Measurements from ENCODE around the gene STRAP. TPM values are rescaled to one million over a fixed set of nuclear protein-coding genes. Genes with fewer than 3 reads are reported as not detected.
"Not testable (repeated sequence)": the region's sequence is repeated elsewhere in the genome, so short reads cannot be mapped to it uniquely, and the experiment has no call there.

Gene STRAP
- total and polyA plus RNA-seq, 2 of the 8 experiments (the other 6 are each of a cell fraction or from before 2014, with no cell fraction given) = 107 to 251 TPM

- TF ChIP-seq HDAC2 (IDR thresholded peaks at IDR 0.05; ENCODE audit: borderline replicate concordance in 1 of 2, low read depth in 2 of 2, low read length in 2 of 2) = no peak
- TF ChIP-seq ATF2 (IDR thresholded peaks at IDR 0.05; ENCODE audit: low read length) = no peak
- no peak for TF ChIP-seq CREB1 (IDR thresholded peaks at IDR 0.05)
- peak; percentile 93 for TF ChIP-seq PHF8 (conservative IDR thresholded peaks at IDR 0.05; ENCODE audit: low read depth, low read length)
- no peak for TF ChIP-seq SIRT6 (IDR thresholded peaks at IDR 0.05; ENCODE audit: low read length)
- no peak for TF ChIP-seq ZNF274 (IDR thresholded peaks at IDR 0.05; ENCODE audit: borderline replicate concordance, extremely low read depth, low read length)
- TF ChIP-seq KDM4A (IDR thresholded peaks at IDR 0.05; ENCODE audit: low read depth, low read length, severe bottlenecking) = peak; percentile 68
These were observed 28.9 kb downstream of the STRAP start, which contains the start of gene DERA (continued) for GRCh38 chr12:15910864-15911721.

- POLR2A ChIA-PET (ENCODE audit: partially characterized antibody) = interaction anchor here (1.2 to 2.6 kb wide), 5 partner anchors 10 to 29 kb away, joined by 4 to 20 read pairs (median 7); partner anchors contain the start of gene STRAP
- not testable (repeated sequence) for H3K27ac ChIP-seq (ENCODE audit: low read depth, low read length)
- WGBS, 2 experiments (ENCODE audit: extremely low coverage in 1 of 2, insufficient coverage in 1 of 2, insufficient read length in 1 of 2, insufficient replicate concordance in 2 of 2, low coverage in 1 of 2, low lambda C conversion rate in 2 of 2, missing lambda C conversion rate in 1 of 2) = 20% methylated on average over 3 of the region's 5 CpGs; no CpG with 5 or more reads in 1 of the 2 experiments
These were observed 29.7 kb downstream of the STRAP start for GRCh38 chr12:15911931-15912330.

More at GRCh38 chr12:15911931-15912330, 29.7 kb downstream of the STRAP start:
- H3K4me2 ChIP-seq (ENCODE audit: insufficient read depth in 1 of 2, low read depth in 2 of 2, low read length in 2 of 2) = peak overlapping the region; percentile 67 to 72
- not testable (repeated sequence) for H3K4me1 ChIP-seq (replicated peaks in 1 of 4; ENCODE audit: control insufficient read depth in 3 of 4, insufficient read depth in 4 of 4, low read length in 3 of 4); H2AFZ ChIP-seq (ENCODE audit: low read length); FAIRE-seq; H4K8ac ChIP-seq (ENCODE audit: extremely low read depth, insufficient read depth, low read length); H3K18ac ChIP-seq (ENCODE audit: extremely low read depth, low read length); H3K27me3 ChIP-seq (replicated peaks in 1 of 4; ENCODE audit: control insufficient read depth in 3 of 4, extremely low read depth in 1 of 4, insufficient read depth in 3 of 4, low read length in 3 of 4); H3K79me2 ChIP-seq (ENCODE audit: control insufficient read depth in 1 of 2, insufficient read depth in 2 of 2, low read length in 2 of 2); H4K20me1 ChIP-seq (replicated peaks in 1 of 2; ENCODE audit: control insufficient read depth in 1 of 2, insufficient read depth in 2 of 2, low read length in 2 of 2); H2BK20ac ChIP-seq (ENCODE audit: low read length); H4K91ac ChIP-seq (replicated peaks; ENCODE audit: insufficient read length, low read length); H3K23ac ChIP-seq (ENCODE audit: insufficient read length); H3K23me2 ChIP-seq (ENCODE audit: low read depth, low read length); H4K5ac ChIP-seq (ENCODE audit: insufficient read length, low read depth, low read length); H3K79me1 ChIP-seq (ENCODE audit: low read depth, low read length); H2BK12ac ChIP-seq (ENCODE audit: low read depth, low read length); H3K36me3 ChIP-seq (ENCODE audit: control insufficient read depth in 2 of 4, insufficient read depth in 4 of 4, low read length in 3 of 4); H3K4ac ChIP-seq (replicated peaks; ENCODE audit: insufficient read length, low read depth, low read length); DNase-seq (ENCODE audit: low read depth in 1 of 2, low spot score in 2 of 2); H3K14ac ChIP-seq (ENCODE audit: insufficient read length); H2AK5ac ChIP-seq (ENCODE audit: low read depth, low read length); H2BK120ac ChIP-seq (replicated peaks; ENCODE audit: low read depth, low read length); H2BK5ac ChIP-seq (ENCODE audit: low read depth, low read length); H3K9me3 ChIP-seq (ENCODE audit: insufficient read depth in 2 of 2, low read depth in 1 of 2, low read length in 1 of 2); H3K56ac ChIP-seq (replicated peaks; ENCODE audit: insufficient read length, low read depth, low read length); H2BK15ac ChIP-seq (ENCODE audit: low read length)
- peak overlapping the region in 2 of 4 experiments; percentile 88 to 89; a peak in 3 of 7 replicates for H3K9ac ChIP-seq (replicated peaks in 1 of 4; ENCODE audit: extremely low read depth in 1 of 4, low read depth in 3 of 4, low read length in 3 of 4)
- CTCF ChIA-PET (ENCODE audit: partially characterized antibody) = interaction anchor here (0.9 to 2.9 kb wide), 5 partner anchors 13 to 200 kb away, joined by 3 to 11 read pairs (median 3); partner anchors contain the start of gene EPS8
- H3K4me3 ChIP-seq (ENCODE audit: extremely low read depth in 1 of 4, insufficient read depth in 2 of 4, low read depth in 3 of 4, low read length in 4 of 4) = peak overlapping the region; percentile 67 to 88 (median 81); a peak in 7 of 8 replicates

Data from H1 (cell line).